Measurements from ENCODE around the gene FSHR.

Gene FSHR

DNA sequence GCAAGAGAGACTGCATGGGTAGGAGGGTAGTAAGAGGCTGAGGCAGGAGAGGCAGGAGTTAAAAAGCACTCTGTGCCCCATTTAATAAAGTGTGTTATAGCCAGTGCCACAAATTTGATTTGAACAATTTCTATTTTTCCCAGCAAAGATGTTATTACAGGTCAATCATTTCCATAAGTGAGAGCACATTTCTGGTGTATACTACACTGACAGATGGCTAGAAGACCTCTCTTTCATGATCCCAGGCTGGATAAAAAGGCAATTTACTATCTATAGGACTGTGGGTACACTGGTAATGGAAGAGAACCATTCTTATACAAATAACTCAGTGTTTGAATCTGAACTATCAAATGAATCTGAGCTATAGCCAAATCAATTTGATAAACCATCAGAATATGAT is 176.2 kb downstream of the FSHR start:
- Histone ChIP-seq H2AFZ (ENCODE audit: insufficient read depth, low read length, poor library complexity) (no peak overlapping the region), H2BK12ac (ENCODE audit: low read length) (no peak overlapping the region), H3K36me3 (ENCODE audit: control insufficient read depth in 1 of 2, insufficient read depth in 2 of 2, low read length in 2 of 2) (no peaks in the 10 kb centered on the region), H3K27ac (ENCODE audit: low read depth, low read length) (no peak overlapping the region), H3K4me3 (ENCODE audit: low read depth, low read length) (no peak overlapping the region), H3K14ac (ENCODE audit: low read length) (no peak overlapping the region), H4K91ac (ENCODE audit: low read depth, low read length) (no peak overlapping the region), H3K27me3 (ENCODE audit: insufficient read depth, low read length) (no peaks in the 10 kb centered on the region), H4K12ac (ENCODE audit: low read depth, low read length) (no peak overlapping the region), H3K9me3 (ENCODE audit: insufficient read depth, low read depth, low read length) (no peaks in the 10 kb centered on the region), H2BK120ac (ENCODE audit: insufficient read depth, low read length, poor library complexity) (no peak overlapping the region), H3K4me2 (ENCODE audit: low read length) (no peak overlapping the region), H3K4ac (ENCODE audit: low read depth, low read length) (no peak overlapping the region), H3K79me2 (ENCODE audit: control insufficient read depth, insufficient read depth, low read length, poor library complexity) (no peaks in the 10 kb centered on the region), H3K18ac (ENCODE audit: low read length) (no peak overlapping the region), H3K4me1 (ENCODE audit: control insufficient read depth in 1 of 2, insufficient read depth in 2 of 2, low read length in 2 of 2) (no peaks in the 10 kb centered on the region), H3K23ac (ENCODE audit: low read length) (no peak overlapping the region), H3K9ac (ENCODE audit: low read length) (no peak overlapping the region), H4K8ac (ENCODE audit: low read depth, low read length) (no peak overlapping the region), H2BK5ac (ENCODE audit: low read depth, low read length, poor library complexity) (no peak overlapping the region), H3K79me1 (ENCODE audit: low read length) (no peaks in the 10 kb centered on the region), H2AK5ac (ENCODE audit: low read length) (no peak overlapping the region)
- no peak for DNase-seq

DNA sequence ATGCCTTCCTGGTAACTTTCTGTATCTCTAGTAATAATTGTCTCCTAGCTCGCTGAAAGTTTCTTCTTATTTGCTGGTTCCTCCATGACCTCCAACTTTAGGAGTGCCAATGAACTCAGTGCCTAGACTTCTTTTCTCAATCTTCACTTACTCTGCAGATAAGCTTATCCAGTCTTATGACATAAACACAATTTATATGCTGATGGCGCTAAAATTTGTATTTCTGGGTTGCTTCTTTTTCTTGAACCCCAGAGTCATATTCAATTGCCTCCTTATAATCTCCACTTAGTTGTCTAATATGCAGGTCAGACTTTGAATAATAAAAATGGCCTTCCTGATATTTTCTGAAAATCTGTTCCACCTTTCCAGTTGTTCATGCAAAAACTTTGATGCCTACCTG is 182.5 kb downstream of the FSHR start:
- no peak overlapping the region for H2BK5ac ChIP-seq (ENCODE audit: low read depth, low read length, poor library complexity)
- no peak overlapping the region for H2AFZ ChIP-seq (ENCODE audit: insufficient read depth, low read length, poor library complexity)
- no peaks in the 10 kb centered on the region for H3K79me1 ChIP-seq (ENCODE audit: low read length)
- DNase-seq = no peak
- no peak overlapping the region for H3K4ac ChIP-seq (ENCODE audit: low read depth, low read length)
- H2BK120ac ChIP-seq (ENCODE audit: insufficient read depth, low read length, poor library complexity) = no peak overlapping the region
- no peak overlapping the region for H3K4me2 ChIP-seq (ENCODE audit: low read length)
- H3K23ac ChIP-seq (ENCODE audit: low read length) = no peak overlapping the region
- H3K27me3 ChIP-seq (ENCODE audit: insufficient read depth, low read length) = no peaks in the 10 kb centered on the region
- H3K9me3 ChIP-seq (ENCODE audit: insufficient read depth, low read depth, low read length) = no peaks in the 10 kb centered on the region
- no peak overlapping the region for H2AK5ac ChIP-seq (ENCODE audit: low read length)
- H3K18ac ChIP-seq (ENCODE audit: low read length) = no peak overlapping the region
- no peaks in the 10 kb centered on the region for H3K4me1 ChIP-seq (ENCODE audit: control insufficient read depth in 1 of 2, insufficient read depth in 2 of 2, low read length in 2 of 2)
- no peak overlapping the region for H2BK12ac ChIP-seq (ENCODE audit: low read length)
- no peak overlapping the region for H3K27ac ChIP-seq (ENCODE audit: low read depth, low read length)
- H3K36me3 ChIP-seq (ENCODE audit: control insufficient read depth in 1 of 2, insufficient read depth in 2 of 2, low read length in 2 of 2) = no peaks in the 10 kb centered on the region
- no peak overlapping the region for H4K91ac ChIP-seq (ENCODE audit: low read depth, low read length)
- H3K79me2 ChIP-seq (ENCODE audit: control insufficient read depth, insufficient read depth, low read length, poor library complexity) = no peaks in the 10 kb centered on the region
- no peak overlapping the region for H3K4me3 ChIP-seq (ENCODE audit: low read depth, low read length)
- WGBS (ENCODE audit: extremely low coverage, insufficient coverage, insufficient read length) = no CpG with 5 or more reads among the region's 2 CpGs
- H3K9ac ChIP-seq (ENCODE audit: low read length) = no peak overlapping the region
- no peak overlapping the region for H4K12ac ChIP-seq (ENCODE audit: low read depth, low read length)
- H4K8ac ChIP-seq (ENCODE audit: low read depth, low read length) = no peak overlapping the region
- no peak overlapping the region for H3K14ac ChIP-seq (ENCODE audit: low read length)

DNA sequence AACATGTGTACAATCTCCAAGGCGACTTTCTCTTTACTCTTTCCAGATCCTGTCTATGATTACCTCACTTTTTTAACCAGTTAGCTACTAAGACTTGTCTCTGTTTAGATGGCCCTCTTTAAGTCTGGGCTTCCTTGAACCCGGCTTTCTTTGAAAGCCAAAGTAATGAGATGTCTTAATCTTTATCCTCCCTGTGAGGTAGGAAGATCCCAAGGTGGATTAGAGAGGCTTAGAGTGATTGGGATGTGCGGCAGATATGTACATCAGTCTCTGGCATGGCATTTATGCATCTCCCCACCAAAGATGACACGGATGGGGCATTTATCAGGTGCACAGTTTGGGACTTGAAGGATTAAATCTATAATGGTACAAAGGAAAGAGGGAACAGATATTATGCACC is 186.3 kb downstream of the FSHR start:
- H3K27ac ChIP-seq (ENCODE audit: low read depth, low read length) = no peak overlapping the region
- no CpG with 5 or more reads among the region's 4 CpGs for WGBS (ENCODE audit: extremely low coverage, insufficient coverage, insufficient read length)
- no peak overlapping the region for H4K91ac ChIP-seq (ENCODE audit: low read depth, low read length)
- H3K79me2 ChIP-seq (ENCODE audit: control insufficient read depth, insufficient read depth, low read length, poor library complexity) = no peaks in the 10 kb centered on the region
- H2BK12ac ChIP-seq (ENCODE audit: low read length) = no peak overlapping the region
- H2AFZ ChIP-seq (ENCODE audit: insufficient read depth, low read length, poor library complexity) = no peak overlapping the region
- H3K9ac ChIP-seq (ENCODE audit: low read length) = no peak overlapping the region
- H3K9me3 ChIP-seq (ENCODE audit: insufficient read depth, low read depth, low read length) = peaks cover 5% of the 10 kb centered on the region
- no peak overlapping the region for H3K14ac ChIP-seq (ENCODE audit: low read length)
- H3K36me3 ChIP-seq (ENCODE audit: control insufficient read depth in 1 of 2, insufficient read depth in 2 of 2, low read length in 2 of 2) = no peaks in the 10 kb centered on the region
- H4K12ac ChIP-seq (ENCODE audit: low read depth, low read length) = no peak overlapping the region
- H3K79me1 ChIP-seq (ENCODE audit: low read length) = no peaks in the 10 kb centered on the region
- H3K4me3 ChIP-seq (ENCODE audit: low read depth, low read length) = no peak overlapping the region
- H2BK120ac ChIP-seq (ENCODE audit: insufficient read depth, low read length, poor library complexity) = no peak overlapping the region
- no peak overlapping the region for H3K23ac ChIP-seq (ENCODE audit: low read length)
- no peak overlapping the region for H3K18ac ChIP-seq (ENCODE audit: low read length)
- no peak overlapping the region for H2AK5ac ChIP-seq (ENCODE audit: low read length)
- no peak for DNase-seq
- H3K27me3 ChIP-seq (ENCODE audit: insufficient read depth, low read length) = no peaks in the 10 kb centered on the region
- H3K4ac ChIP-seq (ENCODE audit: low read depth, low read length) = no peak overlapping the region
- H2BK5ac ChIP-seq (ENCODE audit: low read depth, low read length, poor library complexity) = no peak overlapping the region
- H3K4me2 ChIP-seq (ENCODE audit: low read length) = no peak overlapping the region
- H3K4me1 ChIP-seq (ENCODE audit: control insufficient read depth in 1 of 2, insufficient read depth in 2 of 2, low read length in 2 of 2) = no peaks in the 10 kb centered on the region
- no peak overlapping the region for H4K8ac ChIP-seq (ENCODE audit: low read depth, low read length)

DNA sequence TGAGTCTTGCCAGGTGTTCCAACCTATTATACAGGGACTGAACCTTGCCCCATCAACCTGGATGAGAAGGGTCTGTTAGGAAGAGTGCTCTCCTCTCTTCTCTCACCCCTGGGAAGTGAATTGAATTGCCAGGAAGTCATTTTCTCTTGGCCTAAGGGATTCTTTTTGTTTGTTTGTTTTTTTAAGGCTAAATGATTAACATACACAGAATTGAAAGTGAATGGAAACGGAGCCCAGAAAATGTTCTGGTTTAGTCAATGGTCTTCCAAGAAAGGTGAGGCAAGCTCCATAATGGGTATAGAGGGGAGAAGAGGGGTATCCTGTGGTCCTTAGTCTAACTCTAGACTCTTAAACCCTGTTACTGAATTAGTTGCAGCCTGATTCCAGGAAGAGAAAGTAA is 189.1 kb downstream of the FSHR start:
- Histone ChIP-seq H2AK5ac (ENCODE audit: low read length) (no peak overlapping the region), H3K9ac (ENCODE audit: low read length) (no peak overlapping the region), H3K36me3 (ENCODE audit: control insufficient read depth in 1 of 2, insufficient read depth in 2 of 2, low read length in 2 of 2) (no peaks in the 10 kb centered on the region), H2AFZ (ENCODE audit: insufficient read depth, low read length, poor library complexity) (no peak overlapping the region), H3K4me2 (ENCODE audit: low read length) (no peak overlapping the region), H2BK12ac (ENCODE audit: low read length) (no peak overlapping the region), H3K79me2 (ENCODE audit: control insufficient read depth, insufficient read depth, low read length, poor library complexity) (no peaks in the 10 kb centered on the region), H2BK120ac (ENCODE audit: insufficient read depth, low read length, poor library complexity) (no peak overlapping the region), H3K9me3 (ENCODE audit: insufficient read depth, low read depth, low read length) (peaks cover 6% of the 10 kb centered on the region), H4K12ac (ENCODE audit: low read depth, low read length) (no peak overlapping the region), H4K91ac (ENCODE audit: low read depth, low read length) (no peak overlapping the region), H4K8ac (ENCODE audit: low read depth, low read length) (no peak overlapping the region), H3K27me3 (ENCODE audit: insufficient read depth, low read length) (no peaks in the 10 kb centered on the region), H3K18ac (ENCODE audit: low read length) (no peak overlapping the region), H3K4me3 (ENCODE audit: low read depth, low read length) (no peak overlapping the region), H3K79me1 (ENCODE audit: low read length) (no peaks in the 10 kb centered on the region), H3K27ac (ENCODE audit: low read depth, low read length) (no peak overlapping the region), H3K4me1 (ENCODE audit: control insufficient read depth in 1 of 2, insufficient read depth in 2 of 2, low read length in 2 of 2) (no peaks in the 10 kb centered on the region), H3K23ac (ENCODE audit: low read length) (no peak overlapping the region), H2BK5ac (ENCODE audit: low read depth, low read length, poor library complexity) (no peak overlapping the region), H3K4ac (ENCODE audit: low read depth, low read length) (no peak overlapping the region), H3K14ac (ENCODE audit: low read length) (no peak overlapping the region)
- no CpG with 5 or more reads among the region's 1 CpG for WGBS (ENCODE audit: extremely low coverage, insufficient coverage, insufficient read length)
- DNase-seq = no peak

DNA sequence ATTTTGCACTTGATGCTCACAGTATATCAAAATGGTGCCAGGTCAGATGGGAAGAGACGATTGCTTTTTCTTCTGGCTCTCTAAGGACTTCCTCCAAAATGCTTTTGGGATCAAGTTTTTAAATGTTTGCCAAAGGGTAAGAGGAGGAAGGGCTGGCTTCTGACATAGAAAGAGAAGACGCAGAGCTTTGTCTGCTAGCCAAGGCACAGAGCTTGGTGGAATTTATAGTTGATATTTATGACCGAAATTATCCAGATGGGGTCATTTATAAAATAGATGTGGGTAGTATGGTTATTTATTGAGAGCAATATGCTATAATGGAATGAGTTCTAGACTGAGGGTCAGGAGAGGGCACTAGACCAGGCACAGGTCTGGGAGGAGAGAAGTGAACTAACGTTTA is 193.3 kb downstream of the FSHR start:
- no peak overlapping the region for H2BK12ac ChIP-seq (ENCODE audit: low read length)
- no peak overlapping the region for H3K4ac ChIP-seq (ENCODE audit: low read depth, low read length)
- no peak overlapping the region for H4K91ac ChIP-seq (ENCODE audit: low read depth, low read length)
- H2BK5ac ChIP-seq (ENCODE audit: low read depth, low read length, poor library complexity) = no peak overlapping the region
- H3K4me2 ChIP-seq (ENCODE audit: low read length) = no peak overlapping the region
- H2AK5ac ChIP-seq (ENCODE audit: low read length) = no peak overlapping the region
- no peak overlapping the region for H4K8ac ChIP-seq (ENCODE audit: low read depth, low read length)
- H2AFZ ChIP-seq (ENCODE audit: insufficient read depth, low read length, poor library complexity) = no peak overlapping the region
- H3K4me3 ChIP-seq (ENCODE audit: low read depth, low read length) = no peak overlapping the region
- H3K9me3 ChIP-seq (ENCODE audit: insufficient read depth, low read depth, low read length) = peaks cover 6% of the 10 kb centered on the region
- H3K23ac ChIP-seq (ENCODE audit: low read length) = no peak overlapping the region
- no peak overlapping the region for H3K14ac ChIP-seq (ENCODE audit: low read length)
- H3K79me1 ChIP-seq (ENCODE audit: low read length) = no peaks in the 10 kb centered on the region
- no peaks in the 10 kb centered on the region for H3K27me3 ChIP-seq (ENCODE audit: insufficient read depth, low read length)
- H2BK120ac ChIP-seq (ENCODE audit: insufficient read depth, low read length, poor library complexity) = no peak overlapping the region
- no peaks in the 10 kb centered on the region for H3K4me1 ChIP-seq (ENCODE audit: control insufficient read depth in 1 of 2, insufficient read depth in 2 of 2, low read length in 2 of 2)
- H3K18ac ChIP-seq (ENCODE audit: low read length) = no peak overlapping the region
- no peak for DNase-seq
- no CpG with 5 or more reads among the region's 4 CpGs for WGBS (ENCODE audit: extremely low coverage, insufficient coverage, insufficient read length)
- no peak overlapping the region for H3K9ac ChIP-seq (ENCODE audit: low read length)
- H3K79me2 ChIP-seq (ENCODE audit: control insufficient read depth, insufficient read depth, low read length, poor library complexity) = no peaks in the 10 kb centered on the region
- no peak overlapping the region for H3K27ac ChIP-seq (ENCODE audit: low read depth, low read length)
- H3K36me3 ChIP-seq (ENCODE audit: control insufficient read depth in 1 of 2, insufficient read depth in 2 of 2, low read length in 2 of 2) = no peaks in the 10 kb centered on the region
- H4K12ac ChIP-seq (ENCODE audit: low read depth, low read length) = no peak overlapping the region
